Endothelial cell of umbilical vein (primary cell): Measurements from ENCODE around the gene SLC22A4.

Experiments used
- CTCF ChIP-seq, 2 donors: IDR thresholded peaks; 1 replicate in 1 of 2; 2 replicates in 1 of 2; pipeline ENCODE4 v1.5.1; 2011; ENCODE audit warnings: low read length in 2 of 2, mild to moderate bottlenecking in 2 of 2, moderate library complexity in 2 of 2, control low read depth in 1 of 2, inconsistent platforms in 1 of 2, low read depth in 1 of 2; ENCODE audit not compliant: insufficient read depth in 1 of 2; ENCODE audit errors: extremely low read depth in 1 of 2
- EZH2 ChIP-seq: IDR thresholded peaks from 2 replicates; pipeline ENCODE4 v1.6.1; 2012; ENCODE audit warnings: borderline replicate concordance, low read depth, mild to moderate bottlenecking, moderate library complexity, low read length, inconsistent platforms; ENCODE audit not compliant: severe bottlenecking
- JUN ChIP-seq: IDR thresholded peaks from 2 replicates; pipeline ENCODE4 v1.6.1; 2011; ENCODE audit warnings: borderline replicate concordance, low read depth; ENCODE audit not compliant: insufficient read length, insufficient read depth
- MAX ChIP-seq: IDR thresholded peaks from 2 replicates; pipeline ENCODE4 v1.6.1; 2011; ENCODE audit not compliant: insufficient read depth, insufficient read length
- MYC ChIP-seq: IDR thresholded peaks from one replicate; pipeline ENCODE4 v1.6.1; 2011; ENCODE audit warnings: mild to moderate bottlenecking, low read depth, low read length

- no peak for TF ChIP-seq CTCF (IDR thresholded peaks at IDR 0.05; ENCODE audit: extremely low read depth in 1 of 2, insufficient read depth in 1 of 2, low read depth in 1 of 2, low read length in 2 of 2)
- TF ChIP-seq MYC = no peak
- no peak for TF ChIP-seq JUN
- TF ChIP-seq EZH2 = no peak
- TF ChIP-seq MAX = no peak
Measured at GRCh38 chr5:132370181-132370970, 76.2 kb downstream of the SLC22A4 start.
